LHCN-M2 (cell line): ENCODE data around the gene SLC13A1. TPM values are rescaled to one million over a fixed set of nuclear protein-coding genes. Genes with fewer than 3 reads are reported as not detected.
A peak's percentile ranks its signal among the peaks of the same experiment; 100 is the strongest.
"Not testable (repeated sequence)": the region's sequence is repeated elsewhere in the genome, so short reads cannot be mapped to it uniquely, and the experiment has no call there.

ENCODE experiments used
- DNase-seq: peaks from one replicate; pipeline ENCODE4 v3.0.0-alpha.2; 2012; ENCODE audit warnings: low read depth
- polyA plus RNA-seq: library from polyadenylated mRNA; unstranded; fragments of >200 nt; gene quantifications from one replicate; pipeline ENCODE4 v1.2.1, GENCODE V29; 2012; ENCODE audit warnings: missing spikeins
- total RNA-seq: library from RNA; depleted of rRNA; stranded (reverse); fragments of >200 nt; gene quantifications from 2 replicates; pipeline ENCODE4 v1.2.3, GENCODE V29; 2014; rRNA removed

Gene SLC13A1
- not detected in 2 replicates for total RNA-seq
- polyA plus RNA-seq, result not detected

- DNase-seq, result no peak
Observed at GRCh38 chr7:123199883-123200282, at the start of gene SLC13A1. Gene SLC13A1 (minus strand): TSS chr7:123199969. CDS start chr7:123199946, 23 bp downstream.

DNA sequence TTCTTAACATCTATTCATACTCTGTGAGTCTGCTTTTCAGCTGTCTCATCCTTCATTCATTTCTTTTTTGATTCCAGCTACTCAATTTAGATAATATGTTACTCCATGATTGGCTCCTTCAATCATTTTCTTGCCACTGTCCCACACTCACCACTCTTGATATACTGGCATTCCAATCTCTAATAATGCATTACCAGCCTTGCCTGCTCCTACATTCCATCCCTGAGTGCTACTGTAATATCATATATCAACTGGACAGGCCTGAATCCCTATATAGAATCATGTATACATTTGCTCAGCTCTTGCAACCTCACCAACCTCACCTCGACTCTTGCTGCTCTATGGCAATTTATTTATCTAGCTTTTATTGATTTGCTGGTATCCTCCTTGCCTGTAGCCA, 45.0 kb upstream of the SLC13A1 start:
- no peak for DNase-seq

- DNase-seq, result no peak
Observed at GRCh38 chr7:123242467-123243092, 42.8 kb upstream of the SLC13A1 start.

DNA sequence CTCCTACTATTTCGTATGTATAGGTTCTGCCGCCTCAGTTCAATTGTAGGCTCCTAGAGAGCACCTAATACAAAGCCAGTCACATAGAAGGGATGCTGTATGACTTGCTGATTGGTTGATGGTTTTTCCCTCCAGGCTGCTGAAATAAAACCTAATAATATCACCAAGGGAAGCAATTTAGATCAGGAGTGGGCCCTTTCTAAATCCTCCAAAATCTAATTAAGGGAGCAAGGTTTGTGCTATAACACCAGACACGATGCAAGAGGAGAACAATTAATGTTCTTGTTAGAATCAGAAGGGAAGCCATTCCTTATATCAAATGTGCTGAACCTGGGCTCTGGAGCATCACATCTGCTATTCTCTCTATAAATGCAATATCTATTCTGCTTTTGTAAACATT, 42.0 kb upstream of the SLC13A1 start:
- DNase-seq, result no peak

GRCh38 chr7:123231021-123232000, 31.5 kb upstream of the SLC13A1 start:
- no peak for DNase-seq

GRCh38 chr7:123230603-123231002, 30.8 kb upstream of the SLC13A1 start:
- DNase-seq, result no peak

- no peak for DNase-seq
Observed at GRCh38 chr7:123230147-123230546, 30.4 kb upstream of the SLC13A1 start.

DNA sequence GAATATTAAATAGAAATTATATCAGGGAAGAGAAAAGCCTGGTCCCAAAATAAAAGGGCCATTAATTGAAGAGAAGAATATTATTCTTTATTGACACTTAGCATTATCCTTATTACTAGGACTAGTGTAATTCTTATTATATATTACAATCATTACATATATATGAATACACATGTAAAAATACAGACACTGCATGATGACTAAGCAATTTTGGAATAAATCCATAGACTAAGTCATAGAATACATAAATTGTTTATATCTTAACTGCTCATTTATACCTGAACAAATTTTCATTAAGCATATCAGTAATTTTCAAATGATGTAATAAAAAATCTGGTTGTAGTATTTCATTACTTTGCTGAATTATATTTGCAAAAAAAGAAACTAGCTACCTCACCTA, 29.7 kb upstream of the SLC13A1 start:
- no peak for DNase-seq

DNA sequence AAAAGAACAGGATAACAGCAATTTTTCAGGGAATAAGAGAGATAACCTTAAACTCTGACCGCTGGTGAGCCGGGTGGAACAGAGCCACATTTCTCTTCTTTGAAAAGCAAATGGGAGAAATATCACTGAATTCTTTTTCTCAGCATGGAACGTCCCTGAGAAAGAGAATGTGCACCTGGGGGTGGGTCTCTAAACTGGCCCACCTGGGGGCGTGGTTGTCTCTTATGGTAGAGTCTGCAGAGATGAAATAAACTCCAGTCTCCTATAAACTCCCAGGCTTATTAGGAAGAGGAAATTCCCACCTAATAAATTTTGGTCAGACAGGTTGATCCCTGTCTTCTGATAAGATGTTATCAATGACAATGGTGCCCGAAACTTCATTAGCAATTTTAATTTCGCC, 27.9 kb upstream of the SLC13A1 start:
- not testable (repeated sequence) for DNase-seq

DNA sequence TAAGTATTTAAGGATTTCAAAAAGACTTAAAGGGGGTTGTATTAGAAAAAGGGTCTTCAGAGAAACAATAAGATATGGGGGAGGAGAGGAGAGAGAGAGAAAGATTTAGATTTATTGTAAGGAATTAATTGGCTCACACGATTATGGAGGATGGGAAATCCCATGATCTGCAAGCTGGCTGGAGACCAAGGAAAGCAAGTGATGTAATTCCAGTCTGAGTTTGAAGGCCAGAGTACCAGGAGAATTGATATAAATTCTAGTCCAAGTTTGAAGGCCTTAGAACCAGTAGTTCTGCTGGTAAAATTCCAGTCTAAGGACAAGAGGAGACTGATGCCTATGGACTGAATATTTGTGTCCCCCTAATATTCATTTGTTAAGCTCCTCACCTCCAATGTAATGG, 20.6 kb upstream of the SLC13A1 start:
- peak; percentile 38 for DNase-seq

DNA sequence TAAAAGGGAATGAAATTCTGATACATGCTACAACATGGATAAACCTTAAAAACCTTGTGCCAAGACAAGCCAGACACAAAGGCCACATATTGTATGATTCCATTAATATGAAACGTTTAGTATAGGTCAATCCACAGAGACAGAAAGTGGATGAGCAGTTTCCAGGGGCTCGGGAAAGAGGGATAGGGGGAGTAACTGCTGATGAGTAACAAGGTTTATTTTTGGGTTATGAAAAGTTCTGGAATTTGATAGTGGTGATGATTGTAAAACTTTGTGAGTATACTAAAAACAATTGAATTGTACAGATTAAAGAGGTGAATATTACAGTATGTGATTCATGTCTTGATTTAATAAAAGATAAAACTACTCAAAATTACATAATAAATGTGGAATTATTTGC, 19.1 kb upstream of the SLC13A1 start:
- DNase-seq, result peak; percentile 75

- no peak for DNase-seq
Observed at GRCh38 chr7:123216825-123217224, 17.1 kb upstream of the SLC13A1 start.

DNA sequence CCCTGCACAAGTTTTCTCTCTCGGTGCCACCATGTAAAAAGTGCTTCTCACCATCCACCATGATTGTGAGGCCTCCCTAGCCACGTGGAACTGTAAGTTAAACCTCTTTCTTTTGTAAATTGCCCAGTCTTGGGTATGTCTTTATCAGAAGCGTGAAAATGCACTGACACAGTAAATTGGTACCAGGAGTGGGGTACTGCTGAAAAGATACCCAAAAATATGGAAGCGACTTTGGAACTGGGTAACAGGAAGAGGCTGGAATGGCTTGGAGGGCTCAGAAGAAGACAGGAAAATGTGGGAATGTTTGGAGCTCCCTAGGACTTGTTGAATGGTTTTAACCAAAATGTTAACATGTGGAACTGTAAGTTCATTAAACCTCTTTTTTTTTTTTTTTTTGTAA, 15.6 kb upstream of the SLC13A1 start:
- no peak for DNase-seq

- no peak for DNase-seq
Observed at GRCh38 chr7:123211545-123211944, 11.8 kb upstream of the SLC13A1 start.

DNA sequence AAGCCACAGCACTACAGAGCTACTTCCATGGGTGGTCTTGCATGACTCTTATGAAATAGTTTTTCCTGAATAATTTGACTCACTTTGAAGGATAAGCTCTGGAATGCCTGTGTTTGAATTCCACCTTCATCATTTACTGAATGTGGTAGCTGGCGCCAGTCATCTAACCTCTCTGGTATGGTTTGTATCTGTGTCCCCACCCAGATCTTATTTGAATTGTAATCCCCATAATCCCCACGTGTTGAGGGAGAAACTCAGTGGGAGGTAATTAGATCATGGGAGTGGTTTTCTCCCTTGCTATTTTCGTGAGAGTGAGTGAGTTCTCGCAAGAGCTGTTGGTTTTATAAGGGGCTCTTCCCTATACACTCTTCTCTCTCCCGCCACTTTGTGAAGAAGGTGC, 11.2 kb upstream of the SLC13A1 start:
- no peak for DNase-seq

GRCh38 chr7:123209786-123210185, 10.0 kb upstream of the SLC13A1 start:
- no peak for DNase-seq

- DNase-seq, result peak; percentile 62
Observed at GRCh38 chr7:123208793-123209192, 9.0 kb upstream of the SLC13A1 start.

- no peak for DNase-seq
Observed at GRCh38 chr7:123204206-123204835, 4.6 kb upstream of the SLC13A1 start.

DNA sequence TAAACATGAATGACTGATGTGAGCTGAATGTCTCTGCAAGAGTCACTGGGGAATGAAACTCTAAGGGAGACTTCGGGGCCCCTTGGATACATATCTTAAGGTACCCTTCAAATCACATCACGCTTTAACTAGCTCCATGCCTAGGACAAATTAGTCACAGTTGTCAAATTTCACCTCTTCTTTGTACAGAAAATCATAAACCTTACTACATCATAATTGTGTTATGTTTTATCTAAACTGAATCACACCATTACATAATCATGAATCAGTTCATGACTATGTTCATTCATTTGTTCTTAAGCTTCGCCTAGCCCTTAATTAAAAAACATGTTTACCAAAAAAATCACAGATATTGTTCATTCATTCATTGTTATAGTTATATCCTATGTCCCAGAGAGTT, 2.1 kb upstream of the SLC13A1 start:
- peak; percentile 54 for DNase-seq

GRCh38 chr7:123198668-123199652, 809 bp downstream of the SLC13A1 start:
- no peak for DNase-seq

DNA sequence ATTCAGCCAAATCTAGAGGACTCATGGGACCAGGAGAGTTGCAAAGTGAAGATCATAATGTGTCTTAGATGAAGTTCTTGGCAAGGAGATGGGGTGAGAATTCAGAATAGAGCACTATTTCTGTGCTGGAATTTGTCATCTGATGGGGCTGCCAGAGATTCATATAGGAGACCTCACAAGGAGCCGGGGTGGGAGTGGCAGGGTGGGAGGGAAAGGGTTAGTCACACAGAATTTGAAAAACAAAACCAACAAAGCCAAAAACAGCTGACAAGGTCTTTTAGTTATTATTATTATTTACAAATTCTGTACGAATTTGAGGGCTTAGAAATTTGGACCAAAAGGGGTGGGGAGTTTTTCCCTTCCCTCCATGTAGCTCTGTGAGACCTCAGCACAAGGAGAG, 1.7 kb downstream of the SLC13A1 start:
- no peak for DNase-seq
